RWPE2 (cell line): Measurements from ENCODE around the gene HOXC4.

Source experiments
- ATAC-seq: fragments of 200-7000 bp; cut with Tn5 transposase; 3 replicates; pipeline ENCODE4 v1.9.1; 2021; ENCODE audit warnings: low read depth
- DNase-seq: peaks from one replicate; pipeline ENCODE4 v3.0.0-alpha.2; 2020; ENCODE audit warnings: low spot score
- H3K27ac ChIP-seq: fragments of 450-650 bp; 2 replicates; pipeline ENCODE4 v1.5.1; 2017; ENCODE audit warnings: mild to moderate bottlenecking; ENCODE audit not compliant: poor library complexity, severe bottlenecking
- H3K27me3 ChIP-seq: fragments of 250-450 bp; sonication (Bioruptor Pico); 2 replicates; pipeline ENCODE4 v1.5.1; 2021; ENCODE audit warnings: mild to moderate bottlenecking, moderate library complexity; ENCODE audit not compliant: insufficient read depth, poor library complexity, severe bottlenecking
- H3K36me3 ChIP-seq: fragments of 250-450 bp; sonication (Bioruptor Pico); 2 replicates; pipeline ENCODE4 v1.5.1; 2020; ENCODE audit warnings: low read depth, mild to moderate bottlenecking, moderate library complexity
- H3K4me1 ChIP-seq: fragments of 250-450 bp; sonication (Bioruptor Pico); 2 replicates; pipeline ENCODE4 v1.5.1; 2021; ENCODE audit warnings: mild to moderate bottlenecking, moderate library complexity; ENCODE audit not compliant: insufficient read depth, poor library complexity, severe bottlenecking
- H3K4me3 ChIP-seq: fragments of 250-450 bp; sonication (Bioruptor Pico); 2 replicates; pipeline ENCODE4 v1.5.1; 2021; ENCODE audit warnings: mild to moderate bottlenecking, moderate library complexity; ENCODE audit not compliant: severe bottlenecking
- H3K9me3 ChIP-seq: fragments of 250-450 bp; sonication (Bioruptor Pico); 2 replicates; pipeline ENCODE4 v1.5.1; 2021; ENCODE audit warnings: mild to moderate bottlenecking, moderate library complexity; ENCODE audit not compliant: severe bottlenecking
- TF ChIP-seq, protein P1 (sequence below): fragments of 450-650 bp; IDR thresholded peaks from one replicate; pipeline ENCODE4 v1.5.1; 2017; ENCODE audit warnings: mild to moderate bottlenecking, moderate library complexity; ENCODE audit not compliant: poor library complexity, severe bottlenecking

HOXC4 gene

DNA sequence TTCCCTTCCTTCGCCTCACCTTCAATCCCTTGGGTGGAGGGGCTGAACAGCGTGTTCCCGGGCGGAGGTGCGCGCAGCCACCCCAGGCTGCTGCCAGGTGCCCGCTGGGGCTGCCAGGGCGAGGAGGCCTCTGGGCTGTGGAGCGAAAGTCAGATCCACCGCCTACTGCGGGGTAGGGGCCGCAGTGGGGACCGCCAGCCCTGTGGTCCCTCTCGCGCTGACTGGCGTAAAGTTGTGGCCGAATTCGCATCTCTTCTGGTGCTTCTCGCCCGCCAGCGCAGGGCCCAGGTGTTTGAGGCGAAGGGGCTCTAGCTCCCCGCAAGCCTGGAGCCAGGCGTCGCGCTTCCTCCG lies 6.9 kb upstream of the HOXC4 start:
- TF ChIP-seq, protein P1, sequence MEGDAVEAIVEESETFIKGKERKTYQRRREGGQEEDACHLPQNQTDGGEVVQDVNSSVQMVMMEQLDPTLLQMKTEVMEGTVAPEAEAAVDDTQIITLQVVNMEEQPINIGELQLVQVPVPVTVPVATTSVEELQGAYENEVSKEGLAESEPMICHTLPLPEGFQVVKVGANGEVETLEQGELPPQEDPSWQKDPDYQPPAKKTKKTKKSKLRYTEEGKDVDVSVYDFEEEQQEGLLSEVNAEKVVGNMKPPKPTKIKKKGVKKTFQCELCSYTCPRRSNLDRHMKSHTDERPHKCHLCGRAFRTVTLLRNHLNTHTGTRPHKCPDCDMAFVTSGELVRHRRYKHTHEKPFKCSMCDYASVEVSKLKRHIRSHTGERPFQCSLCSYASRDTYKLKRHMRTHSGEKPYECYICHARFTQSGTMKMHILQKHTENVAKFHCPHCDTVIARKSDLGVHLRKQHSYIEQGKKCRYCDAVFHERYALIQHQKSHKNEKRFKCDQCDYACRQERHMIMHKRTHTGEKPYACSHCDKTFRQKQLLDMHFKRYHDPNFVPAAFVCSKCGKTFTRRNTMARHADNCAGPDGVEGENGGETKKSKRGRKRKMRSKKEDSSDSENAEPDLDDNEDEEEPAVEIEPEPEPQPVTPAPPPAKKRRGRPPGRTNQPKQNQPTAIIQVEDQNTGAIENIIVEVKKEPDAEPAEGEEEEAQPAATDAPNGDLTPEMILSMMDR, result no peak
- no peaks in the 10 kb centered on the region for H3K36me3 ChIP-seq
- H3K27ac ChIP-seq, result no peak overlapping the region
- H3K4me1 ChIP-seq, result no peaks in the 10 kb centered on the region
- no peak overlapping the region for H3K4me3 ChIP-seq
- no peaks in the 10 kb centered on the region for H3K9me3 ChIP-seq
- DNase-seq (no peak), ATAC-seq (peak; percentile 20; the same call in 2 of the 3 replicates)
- peaks cover 86% of the 10 kb centered on the region for H3K27me3 ChIP-seq

DNA sequence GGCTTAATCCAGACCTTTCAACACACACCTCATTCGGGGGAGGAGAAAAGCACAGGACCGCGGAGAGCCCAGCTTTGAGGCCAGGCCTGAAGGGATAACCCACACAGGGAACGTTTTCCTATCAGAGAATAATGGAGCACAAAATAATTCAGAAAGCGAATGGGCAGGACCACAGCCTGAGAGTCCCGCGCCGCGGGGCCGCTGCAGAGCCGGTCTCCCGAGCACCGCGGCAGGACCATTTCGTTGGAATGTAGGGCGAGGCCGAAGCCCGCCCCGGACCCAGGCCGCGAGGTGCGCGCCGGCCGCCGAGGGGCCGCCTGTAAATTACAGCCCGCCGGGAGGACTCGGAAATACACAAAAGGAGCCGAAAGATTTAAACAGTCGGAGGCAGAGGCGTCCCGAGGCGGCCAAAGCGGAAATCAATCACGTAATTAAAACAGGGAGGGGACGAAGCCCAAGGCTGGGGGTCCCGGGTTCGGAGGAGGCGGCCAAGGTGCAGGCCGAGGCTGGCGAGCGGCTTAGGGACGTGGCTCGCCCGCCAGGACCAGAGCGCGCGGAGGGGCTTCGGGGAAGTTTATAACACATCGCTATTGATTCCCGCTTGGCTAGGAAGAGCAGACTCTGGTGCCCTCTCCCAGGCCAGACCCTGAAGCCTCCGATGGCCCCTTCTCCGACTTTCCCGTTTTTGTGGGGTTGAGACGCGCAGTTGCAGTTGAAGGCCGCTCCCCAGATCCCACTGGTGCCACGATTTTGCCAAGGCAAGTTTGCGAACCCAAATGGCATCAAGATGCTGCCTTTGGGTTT lies 6.3 kb upstream of the HOXC4 start:
- H3K9me3 ChIP-seq, result no peaks in the 10 kb centered on the region
- no peak for DNase-seq
- TF ChIP-seq, protein P1, result no peak
- ATAC-seq, result peak; percentile 53
- peaks cover 88% of the 10 kb centered on the region for H3K27me3 ChIP-seq
- H3K27ac ChIP-seq, result no peak overlapping the region
- H3K4me3 ChIP-seq, result peak overlapping the region; percentile 10
- H3K4me1 ChIP-seq, result no peaks in the 10 kb centered on the region
- no peaks in the 10 kb centered on the region for H3K36me3 ChIP-seq

DNA sequence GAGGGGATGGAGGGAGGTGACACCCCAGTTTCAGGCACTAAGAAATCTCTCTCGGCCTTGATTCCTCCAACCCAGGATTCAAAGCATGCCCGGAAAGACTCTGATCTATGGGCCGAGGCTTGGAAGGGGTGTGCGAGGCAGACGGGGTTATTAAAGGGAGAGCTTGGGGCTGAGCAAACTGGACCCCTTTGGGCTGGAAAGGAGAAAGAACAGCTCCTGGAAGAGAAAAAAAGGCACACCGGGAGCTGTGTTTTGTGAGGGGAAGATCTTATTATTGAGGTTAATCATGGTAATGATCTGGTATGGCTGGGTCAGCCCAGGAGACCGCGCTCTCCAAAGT lies 5.7 kb upstream of the HOXC4 start:
- ATAC-seq, result no peak
- Histone ChIP-seq H3K4me1 (no peaks in the 10 kb centered on the region), H3K36me3 (no peaks in the 10 kb centered on the region), H3K4me3 (no peak overlapping the region), H3K27ac (no peak overlapping the region), H3K27me3 (peaks cover 93% of the 10 kb centered on the region), H3K9me3 (no peaks in the 10 kb centered on the region)
- DNase-seq, result no peak
- TF ChIP-seq, protein P1, result no peak

DNA sequence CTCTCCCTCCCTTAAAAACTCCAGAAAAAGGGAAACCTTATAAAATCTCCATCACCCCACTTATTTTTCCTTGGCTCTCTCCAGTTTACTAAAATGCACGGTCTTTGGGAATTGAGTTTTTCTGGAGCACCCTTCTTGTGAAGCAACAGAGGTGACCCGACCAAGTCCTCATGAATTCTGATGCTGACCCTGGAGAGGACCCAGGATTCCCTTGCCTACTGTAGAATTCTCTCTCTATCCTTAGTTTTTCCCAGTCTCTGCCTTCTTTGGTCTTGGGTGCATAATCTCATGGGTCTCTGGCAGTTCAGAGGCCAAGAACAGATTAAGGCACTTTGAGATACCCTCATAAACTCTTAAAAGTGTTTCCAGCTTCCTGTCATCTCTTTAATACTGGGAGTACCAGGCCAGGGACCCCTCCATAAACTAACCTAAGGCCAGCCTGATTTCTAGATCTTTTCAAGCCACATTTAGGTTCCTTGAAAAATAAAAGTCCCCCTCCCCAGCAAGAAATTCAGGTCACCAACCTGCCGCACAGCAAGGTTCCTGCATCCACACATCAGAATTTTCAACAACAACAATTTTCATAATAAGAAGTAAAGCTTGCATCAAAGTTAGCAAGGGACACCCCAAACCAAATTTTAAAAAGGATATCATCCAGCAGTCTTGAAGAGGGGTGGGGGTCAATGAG lies 5.1 kb upstream of the HOXC4 start:
- no peak for ATAC-seq
- peaks cover 97% of the 10 kb centered on the region for H3K27me3 ChIP-seq
- TF ChIP-seq, protein P1, result no peak

DNA sequence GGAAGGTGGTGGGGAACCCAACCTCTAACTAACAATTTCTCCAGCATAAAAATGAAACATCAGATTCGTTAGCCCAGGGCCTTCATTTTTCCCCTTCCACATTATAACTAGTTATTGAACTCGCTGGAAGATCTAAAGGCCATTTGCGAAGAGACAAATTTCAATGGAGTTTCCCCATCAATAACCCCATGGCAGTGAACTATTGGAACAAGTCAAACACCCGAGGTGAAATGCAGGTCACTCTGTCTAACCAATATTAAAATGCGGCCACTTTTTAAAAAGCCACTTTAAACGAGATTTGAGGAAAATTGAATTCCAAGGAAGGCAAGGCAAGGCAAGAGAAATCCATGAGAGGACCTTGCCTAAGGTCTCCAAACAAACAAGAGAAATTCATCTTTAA lies 4.5 kb upstream of the HOXC4 start:
- H3K36me3 ChIP-seq, result no peaks in the 10 kb centered on the region
- H3K27me3 ChIP-seq, result peaks cover 99% of the 10 kb centered on the region
- TF ChIP-seq, protein P1, result no peak
- no peak overlapping the region for H3K4me3 ChIP-seq
- H3K27ac ChIP-seq, result no peak overlapping the region
- DNase-seq, result no peak
- H3K9me3 ChIP-seq, result no peaks in the 10 kb centered on the region
- ATAC-seq, result no peak
- no peaks in the 10 kb centered on the region for H3K4me1 ChIP-seq

More for the DNA sequence above, 5.1 kb upstream of the HOXC4 start:
- no peaks in the 10 kb centered on the region for H3K9me3 ChIP-seq
- H3K27ac ChIP-seq, result no peak overlapping the region
- no peak overlapping the region for H3K4me3 ChIP-seq
- no peaks in the 10 kb centered on the region for H3K4me1 ChIP-seq
- H3K36me3 ChIP-seq, result no peaks in the 10 kb centered on the region
- no peak for DNase-seq
